ENCODE results near the gene ERGIC3. TPM values are rescaled to one million over a fixed set of nuclear protein-coding genes. Genes with fewer than 3 reads are reported as not detected.

The ERGIC3 gene
- total and polyA plus RNA-seq, 2 of the 13 experiments (the other 11 are each of a cell fraction or from before 2014, with no cell fraction given): 407 to 670 TPM

- TF ChIP-seq ZHX2 (IDR thresholded peaks at IDR 0.05; ENCODE audit: low read depth) (no peak), ZHX2 (CRISPR knock-in tag; IDR thresholded peaks at IDR 0.05; ENCODE audit: borderline replicate concordance) (no peak), PLRG1 (conservative IDR thresholded peaks at IDR 0.05) (no peak)
Measured at GRCh38 chr20:35595456-35595855, 53.6 kb downstream of the ERGIC3 start (continued).

GRCh38 chr20:35595901-35596300, 54.0 kb downstream of the ERGIC3 start:
- WGBS (ENCODE audit: low lambda C conversion rate): 25% methylated on average over 7 of the region's 7 CpGs
- no peak for FAIRE-seq
- H3K4me3 ChIP-seq (replicated peaks in 1 of 3; ENCODE audit: insufficient read depth in 1 of 3, low read depth in 2 of 3, low read length in 3 of 3): no peak overlapping the region
- peaks cover 3 to 29% of the 10 kb centered on the region in 2 experiments; a peak in 4 of 5 replicates for H3K27me3 ChIP-seq (ENCODE audit: control insufficient read depth in 1 of 2, insufficient read depth in 2 of 2, low read length in 2 of 2)
- no peak overlapping the region for H3K4me2 ChIP-seq (ENCODE audit: low read depth, low read length)
- ChIA-PET POLR2A (interaction anchor here (0.6 to 1.6 kb wide), 6 partner anchors 21 to 1225 kb away, joined by 3 to 7 read pairs (median 3); partner anchors contain the start of genes CPNE1, EIF6, ERGIC3 and RBM12), CTCF (ENCODE audit: low intra/inter-chr PET ratio, low total read pairs) (no interaction called here)
- no peak overlapping the region for H2AFZ ChIP-seq (ENCODE audit: low read length)
- peaks cover 11% of the 10 kb centered on the region; the same call in 1 of the 2 replicates for H3K4me1 ChIP-seq (ENCODE audit: insufficient read depth, low read length)
- H4K20me1 ChIP-seq (ENCODE audit: insufficient read depth, low read length): no peaks in the 10 kb centered on the region
- H3K27ac ChIP-seq (ENCODE audit: extremely low read length, insufficient read depth, low read length): no peak overlapping the region
- no peak overlapping the region for H3K9ac ChIP-seq (ENCODE audit: insufficient read depth, low read depth, low read length)
- H3K36me3 ChIP-seq (replicated peaks in 1 of 2; ENCODE audit: control insufficient read depth in 1 of 2, insufficient read depth in 2 of 2, low read length in 2 of 2): no peaks in the 10 kb centered on the region
- no TSS peak for BruUV-seq (replicated peaks)
- no peak for ATAC-seq
- no peaks in the 10 kb centered on the region for H3K79me2 ChIP-seq (ENCODE audit: insufficient read depth, low read length)
- no peak for DNase-seq (ENCODE audit: low spot score)
- intact Hi-C loops (cut with micrococcal nuclease; ENCODE audit: unreplicated experiment) (no loop called here), in situ Hi-C loops (cut with HindIII; ENCODE audit: extremely low pct_ligation_motif_present, low pct_unique_long_range_greater_than_20kb) (no loop called here)
- no peak for TF ChIP-seq RFX3 (CRISPR knock-in tag; IDR thresholded peaks at IDR 0.05)
- no peaks in the 10 kb centered on the region for H3K9me3 ChIP-seq (ENCODE audit: low read length)
